ENCODE results near the gene TTLL11.
"Not testable (repeated sequence)": the region's sequence is repeated elsewhere in the genome, so short reads cannot be mapped to it uniquely, and the experiment has no call there.

DNA sequence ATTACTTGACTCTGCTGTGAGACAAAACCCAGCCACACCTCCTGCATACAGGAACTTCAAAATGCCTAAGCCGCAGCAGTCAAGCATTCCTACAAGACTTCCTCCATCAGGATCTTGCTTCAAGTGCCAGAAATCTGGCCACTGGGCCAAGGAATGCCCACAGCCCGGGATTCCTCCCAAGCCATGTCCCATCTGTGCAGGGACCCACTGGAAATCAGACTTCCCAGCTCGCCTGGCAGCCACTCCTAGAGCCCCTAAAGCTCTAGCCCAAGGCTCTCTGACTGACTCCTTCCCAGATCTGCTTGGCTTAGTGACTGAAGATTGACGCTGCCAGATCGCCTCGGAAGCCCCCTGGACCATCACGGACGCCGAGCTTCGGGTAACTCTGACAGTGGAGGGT lies 300.6 kb downstream of the TTLL11 start:
- TF ChIP-seq, protein P1, sequence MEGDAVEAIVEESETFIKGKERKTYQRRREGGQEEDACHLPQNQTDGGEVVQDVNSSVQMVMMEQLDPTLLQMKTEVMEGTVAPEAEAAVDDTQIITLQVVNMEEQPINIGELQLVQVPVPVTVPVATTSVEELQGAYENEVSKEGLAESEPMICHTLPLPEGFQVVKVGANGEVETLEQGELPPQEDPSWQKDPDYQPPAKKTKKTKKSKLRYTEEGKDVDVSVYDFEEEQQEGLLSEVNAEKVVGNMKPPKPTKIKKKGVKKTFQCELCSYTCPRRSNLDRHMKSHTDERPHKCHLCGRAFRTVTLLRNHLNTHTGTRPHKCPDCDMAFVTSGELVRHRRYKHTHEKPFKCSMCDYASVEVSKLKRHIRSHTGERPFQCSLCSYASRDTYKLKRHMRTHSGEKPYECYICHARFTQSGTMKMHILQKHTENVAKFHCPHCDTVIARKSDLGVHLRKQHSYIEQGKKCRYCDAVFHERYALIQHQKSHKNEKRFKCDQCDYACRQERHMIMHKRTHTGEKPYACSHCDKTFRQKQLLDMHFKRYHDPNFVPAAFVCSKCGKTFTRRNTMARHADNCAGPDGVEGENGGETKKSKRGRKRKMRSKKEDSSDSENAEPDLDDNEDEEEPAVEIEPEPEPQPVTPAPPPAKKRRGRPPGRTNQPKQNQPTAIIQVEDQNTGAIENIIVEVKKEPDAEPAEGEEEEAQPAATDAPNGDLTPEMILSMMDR (IDR thresholded peaks at IDR 0.05) = not testable (repeated sequence)
- not testable (repeated sequence) for TF ChIP-seq POLR2A (IDR thresholded peaks at IDR 0.05)

All from Peyer's patch (tissue), 4 donors.